GM21381 (cell line): ENCODE measurements around the gene GLG1.
A peak's percentile ranks its signal among the peaks of the same experiment; 100 is the strongest.
"Not testable (repeated sequence)": the region's sequence is repeated elsewhere in the genome, so short reads cannot be mapped to it uniquely, and the experiment has no call there.

ENCODE experiments used
- ATAC-seq: cut with Tn5 transposase; IDR thresholded peaks from one replicate; pipeline ENCODE4 v1.9.1; 2021; ENCODE audit warnings: mild to moderate bottlenecking, moderate library complexity; ENCODE audit not compliant: unreplicated experiment

Gene GLG1

GRCh38 chr16:74450967-74451760 lies 155.8 kb downstream of the GLG1 start:
- no peak for ATAC-seq

GRCh38 chr16:74450236-74450635 lies 156.7 kb downstream of the GLG1 start:
- ATAC-seq, result no peak

- ATAC-seq, result no peak
Observed at GRCh38 chr16:74449470-74449869, 157.4 kb downstream of the GLG1 start.

- ATAC-seq, result no peak
Observed at GRCh38 chr16:74448990-74449389, 157.9 kb downstream of the GLG1 start.

- no peak for ATAC-seq
Observed at GRCh38 chr16:74447578-74447977, 159.3 kb downstream of the GLG1 start.

GRCh38 chr16:74446866-74447265 lies 160.0 kb downstream of the GLG1 start:
- no peak for ATAC-seq

- not testable (repeated sequence) for ATAC-seq
Observed at GRCh38 chr16:74443624-74444346, 163.1 kb downstream of the GLG1 start.

GRCh38 chr16:74439685-74440084 lies 167.2 kb downstream of the GLG1 start:
- ATAC-seq, result no peak

- no peak for ATAC-seq
Observed at GRCh38 chr16:74438492-74438979, 168.4 kb downstream of the GLG1 start.

- ATAC-seq, result no peak
Observed at GRCh38 chr16:74431516-74431915, 175.4 kb downstream of the GLG1 start.

- ATAC-seq, result peak; percentile 72
Observed at GRCh38 chr16:74430036-74430712, 176.7 kb downstream of the GLG1 start.

- not testable (repeated sequence) for ATAC-seq
Observed at GRCh38 chr16:74428493-74428892, 178.4 kb downstream of the GLG1 start.

GRCh38 chr16:74425751-74426150 lies 181.2 kb downstream of the GLG1 start:
- ATAC-seq, result not testable (repeated sequence)

- not testable (repeated sequence) for ATAC-seq
Observed at GRCh38 chr16:74423721-74424120, 183.2 kb downstream of the GLG1 start.

- ATAC-seq, result not testable (repeated sequence)
Observed at GRCh38 chr16:74422086-74422485, 184.8 kb downstream of the GLG1 start.

- ATAC-seq, result not testable (repeated sequence)
Observed at GRCh38 chr16:74421482-74421785, 185.5 kb downstream of the GLG1 start.

- ATAC-seq, result not testable (repeated sequence)
Observed at GRCh38 chr16:74420612-74421481, 186.1 kb downstream of the GLG1 start, which contains the start of gene CLEC18B. CLEC18B (minus strand) TSS chr16:74421478; CDS start chr16:74421270, 208 bp downstream.

- ATAC-seq, result not testable (repeated sequence)
Observed at GRCh38 chr16:74419811-74420210, 187.1 kb downstream of the GLG1 start.

GRCh38 chr16:74417897-74418296 lies 189.0 kb downstream of the GLG1 start:
- ATAC-seq, result not testable (repeated sequence)

GRCh38 chr16:74413920-74414319 lies 193.0 kb downstream of the GLG1 start:
- not testable (repeated sequence) for ATAC-seq
